SK-N-MC (cell line): ENCODE data around the gene MKRN2.
"Not testable (repeated sequence)": the region's sequence is repeated elsewhere in the genome, so short reads cannot be mapped to it uniquely, and the experiment has no call there.

Experiments used
- EZH2 ChIP-seq: fragments of 200-600 bp; sonication (generic); IDR thresholded peaks from one replicate; pipeline ENCODE4 v1.6.1; 2017; ENCODE audit warnings: antibody characterized with exemption
- POLR2AphosphoS5 ChIP-seq: IDR thresholded peaks from 2 replicates; pipeline ENCODE4 v1.6.1; 2012; ENCODE audit warnings: mild to moderate bottlenecking, low read depth, low read length, borderline replicate concordance

DNA sequence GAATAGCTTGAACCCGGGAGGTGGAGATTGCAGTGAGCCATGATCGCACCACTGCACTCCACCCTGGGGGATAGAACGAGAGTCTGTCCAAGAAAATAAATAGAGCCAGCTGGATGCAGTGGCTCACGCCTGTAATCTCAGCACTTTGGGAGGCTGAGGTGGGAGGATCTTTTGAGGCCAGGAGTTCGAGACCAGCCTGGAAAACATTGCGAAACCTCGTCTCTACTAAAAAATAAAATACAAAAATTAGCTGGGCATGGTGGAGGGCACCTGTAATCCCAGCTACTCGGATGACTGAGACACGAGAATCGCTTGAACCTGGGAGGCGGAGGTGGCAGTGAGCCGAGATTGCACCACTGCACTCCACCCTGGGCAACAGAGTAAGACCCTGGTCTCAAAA, 13.4 kb upstream of the MKRN2 start:
- not testable (repeated sequence) for TF ChIP-seq EZH2, POLR2AphosphoS5
